ENCODE measurements around the gene MYZAP. TPM values are rescaled to one million over a fixed set of nuclear protein-coding genes. Genes with fewer than 3 reads are reported as not detected.

Gene MYZAP
- total RNA-seq, 1 experiment from 2014 or later, result 0.63 TPM

- Histone ChIP-seq H2BK12ac (ENCODE audit: insufficient read length, low read depth, low read length) (no peak overlapping the region), H2BK15ac (ENCODE audit: low read depth, low read length) (no peak overlapping the region), H3K4me2 (ENCODE audit: insufficient read depth, insufficient read length, low read length) (no peak overlapping the region), H4K8ac (replicated peaks; ENCODE audit: insufficient read length, low read depth, low read length) (no peak overlapping the region), H3K23ac (ENCODE audit: insufficient read length, low read depth, low read length) (no peak overlapping the region), H3K27me3 (ENCODE audit: insufficient read depth, low read length) (no peaks in the 10 kb centered on the region), H2BK20ac (ENCODE audit: low read depth, low read length, poor library complexity, severe bottlenecking) (no peak overlapping the region), H2AK5ac (ENCODE audit: insufficient read length, low read length) (no peak overlapping the region), H3K4me1 (ENCODE audit: insufficient read depth, low read length) (no peaks in the 10 kb centered on the region), H4K91ac (ENCODE audit: insufficient read length, low read depth, low read length) (no peak overlapping the region), H3K4ac (ENCODE audit: low read depth, low read length) (no peak overlapping the region), H3K56ac (ENCODE audit: insufficient read length, low read depth, low read length) (no peak overlapping the region), H2BK120ac (ENCODE audit: low read depth, low read length, poor library complexity, severe bottlenecking) (no peak overlapping the region), H3K27ac (ENCODE audit: insufficient read length, low read depth, low read length) (no peak overlapping the region), H3K23me2 (ENCODE audit: insufficient read length, low read depth, low read length, poor library complexity, severe bottlenecking) (no peaks in the 10 kb centered on the region), H3K79me2 (ENCODE audit: insufficient read depth, low read length) (no peaks in the 10 kb centered on the region), H3K79me1 (ENCODE audit: insufficient read depth, low read depth, low read length, poor library complexity, severe bottlenecking) (no peaks in the 10 kb centered on the region), H3K9me3 (ENCODE audit: control insufficient read depth, low read depth, low read length) (no peaks in the 10 kb centered on the region), H4K20me1 (ENCODE audit: control insufficient read depth, insufficient read depth, insufficient read length) (no peaks in the 10 kb centered on the region), H3K18ac (ENCODE audit: insufficient read length, low read depth, low read length) (no peak overlapping the region), H3K9ac (ENCODE audit: extremely low read depth, insufficient read length, low read length) (no peak overlapping the region), H3K14ac (ENCODE audit: insufficient read depth, low read length) (no peak overlapping the region), H4K5ac (ENCODE audit: insufficient read length, low read depth, low read length) (no peak overlapping the region), H3T11ph (ENCODE audit: low read length) (no peak overlapping the region), H2AFZ (ENCODE audit: low read length) (no peak overlapping the region), H2BK5ac (ENCODE audit: insufficient read length, low read length) (no peak overlapping the region)
- H3K4me1 Mint-ChIP-seq, result peaks cover 18 to 22% of the 10 kb centered on the region in 2 experiments
- H3K4me3 Mint-ChIP-seq, result no peak overlapping the region
- H3K9me3 Mint-ChIP-seq, result no peaks in the 10 kb centered on the region; a peak in 1 of 5 replicates
- no peaks in the 10 kb centered on the region for H3K27me3 Mint-ChIP-seq (ENCODE audit: low read depth)
- no peaks in the 10 kb centered on the region; a peak in 1 of 7 replicates for H3K36me3 Mint-ChIP-seq (ENCODE audit: insufficient read depth in 1 of 3, low read depth in 3 of 3)
- no CpG with 5 or more reads among the region's 6 CpGs for WGBS (ENCODE audit: extremely low coverage, insufficient read length, low lambda C conversion rate)
- no peak for DNase-seq
- H3K27ac Mint-ChIP-seq, result no peak overlapping the region
- TF ChIP-seq CTCF (conservative IDR thresholded peaks at IDR 0.05), result no peak
These were observed 33.9 kb upstream of the MYZAP start for GRCh38 chr15:57557810-57558209.
